SIG-M5 treated with dmso at 0.1 percent for 504 hours (cell line): ENCODE data around the gene ARHGEF6.

ENCODE experiments used
- DNase-seq: peaks from one replicate; lab custom pipeline; 2025; ENCODE audit not compliant: unreplicated experiment; lab: John Stamatoyannopoulos, UW

The ARHGEF6 gene

DNA sequence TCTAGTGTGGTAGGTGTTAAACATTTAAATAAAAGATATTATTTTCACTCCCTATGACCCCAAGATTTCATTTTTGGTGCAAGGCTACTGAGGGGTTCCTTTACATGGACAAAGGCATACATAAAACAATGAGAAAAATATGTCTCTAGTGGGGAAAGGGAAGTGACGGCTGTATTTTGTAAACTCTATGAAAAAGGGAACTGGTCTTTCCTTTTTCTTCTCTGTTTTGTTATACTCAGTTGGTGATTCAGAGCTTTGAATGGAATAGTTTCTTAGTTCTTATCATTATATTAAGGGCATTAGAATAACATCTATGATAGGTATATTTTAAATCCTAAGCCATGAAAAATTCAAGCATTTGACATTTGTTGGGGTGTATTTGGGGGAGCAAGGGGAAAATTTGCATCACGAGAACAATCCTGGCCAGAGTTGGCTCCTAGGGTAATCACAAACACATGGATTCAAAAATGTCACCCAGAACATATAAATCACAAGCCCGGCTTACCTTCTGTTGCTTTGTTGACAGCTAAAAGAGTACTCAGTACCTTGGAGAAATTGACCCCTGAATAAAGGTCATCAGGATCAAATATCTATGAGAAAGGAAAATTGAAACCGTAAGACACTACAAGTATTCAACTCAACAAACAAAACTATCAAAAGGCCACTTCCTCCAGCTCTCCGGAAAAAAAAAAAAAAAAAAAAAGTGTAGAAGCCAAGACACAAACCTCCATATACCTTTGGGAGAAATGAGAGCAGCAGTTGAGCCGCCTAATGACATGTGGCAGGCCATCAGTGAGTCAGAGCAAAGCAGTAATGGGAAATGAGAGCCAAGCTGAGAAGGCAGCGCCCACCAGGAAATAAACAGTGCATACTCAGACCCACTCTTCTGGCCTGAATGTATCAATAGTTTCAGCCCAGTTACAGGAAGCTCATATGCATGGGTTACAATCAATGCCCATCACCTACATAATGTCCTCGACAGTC lies 33.4 kb downstream of the ARHGEF6 start:
- peak; percentile 67 for DNase-seq

DNA sequence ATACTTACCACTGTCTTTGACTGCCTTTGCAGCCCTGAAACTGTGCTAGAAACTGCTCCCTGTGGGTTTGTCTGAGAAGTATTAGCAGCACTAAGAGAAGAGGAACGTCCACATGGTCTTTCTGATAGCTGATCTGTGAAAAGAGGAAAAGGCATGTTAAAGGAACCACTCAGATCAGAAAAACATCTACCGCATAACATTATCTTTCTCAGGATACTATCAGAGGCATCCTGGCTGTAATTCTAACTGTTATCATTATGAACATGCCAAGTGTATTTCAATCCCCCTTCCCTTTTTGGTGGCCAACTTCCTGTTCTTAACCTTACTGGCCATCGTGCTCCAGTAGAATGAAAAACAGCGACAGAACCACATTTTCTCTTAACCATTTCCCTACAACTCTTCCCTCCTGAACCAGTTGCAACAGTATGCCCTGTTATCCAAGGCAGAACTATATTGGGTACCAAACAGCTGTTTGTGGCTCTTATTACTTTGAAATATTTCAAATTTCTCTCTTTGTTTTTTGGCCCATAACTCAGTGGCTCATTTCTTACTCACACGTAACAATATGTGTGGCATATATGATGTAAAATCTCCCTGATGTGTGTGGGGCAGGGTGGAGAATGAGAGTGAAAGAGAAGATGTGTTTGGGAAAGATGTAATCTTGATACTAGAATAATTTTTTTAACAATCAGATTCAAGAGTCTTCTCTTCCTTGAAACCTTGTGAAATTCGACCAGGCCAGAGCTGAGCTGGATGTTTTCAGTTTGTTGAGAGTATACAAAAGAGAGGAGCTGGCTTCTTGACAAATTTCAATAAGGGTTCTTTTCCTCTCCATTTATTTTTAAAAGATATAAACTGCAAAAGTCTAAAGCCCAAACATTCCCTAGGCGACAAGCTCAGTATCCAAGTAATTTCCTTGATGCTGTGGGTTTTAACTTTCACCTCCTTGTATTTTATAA lies 35.2 kb downstream of the ARHGEF6 start:
- no peak for DNase-seq

DNA sequence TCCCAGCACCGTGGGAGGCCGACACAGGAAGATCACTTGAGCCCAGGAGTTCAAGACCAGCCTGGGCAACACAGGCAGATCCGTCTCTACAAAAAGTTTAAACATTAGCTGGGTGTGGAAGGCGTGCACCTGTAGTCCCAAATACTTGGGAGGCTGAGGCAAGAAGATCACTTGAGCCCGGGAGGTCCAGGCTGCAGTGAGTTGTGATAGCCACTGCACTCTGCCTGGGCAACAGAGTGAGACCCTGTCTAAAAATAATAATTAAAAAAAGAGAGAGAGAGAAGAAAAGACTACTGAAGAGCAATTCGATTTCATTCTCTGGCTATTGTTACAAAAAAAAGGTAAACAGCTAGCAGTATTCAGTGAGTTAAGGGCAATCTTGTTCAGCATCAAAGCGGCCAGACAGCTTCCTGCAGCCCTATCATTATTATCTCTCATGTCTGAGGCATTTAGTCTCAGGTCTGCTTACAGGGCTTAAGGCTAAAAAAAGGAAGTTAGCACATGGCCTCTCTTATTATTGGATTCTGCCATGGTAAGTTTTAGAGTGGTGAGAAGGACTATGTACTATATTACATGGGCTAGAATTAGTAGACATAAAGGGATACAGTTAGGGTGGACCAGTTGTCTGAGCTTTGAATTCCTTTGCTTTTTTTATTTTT lies 37.9 kb downstream of the ARHGEF6 start:
- DNase-seq: peak; percentile 7

DNA sequence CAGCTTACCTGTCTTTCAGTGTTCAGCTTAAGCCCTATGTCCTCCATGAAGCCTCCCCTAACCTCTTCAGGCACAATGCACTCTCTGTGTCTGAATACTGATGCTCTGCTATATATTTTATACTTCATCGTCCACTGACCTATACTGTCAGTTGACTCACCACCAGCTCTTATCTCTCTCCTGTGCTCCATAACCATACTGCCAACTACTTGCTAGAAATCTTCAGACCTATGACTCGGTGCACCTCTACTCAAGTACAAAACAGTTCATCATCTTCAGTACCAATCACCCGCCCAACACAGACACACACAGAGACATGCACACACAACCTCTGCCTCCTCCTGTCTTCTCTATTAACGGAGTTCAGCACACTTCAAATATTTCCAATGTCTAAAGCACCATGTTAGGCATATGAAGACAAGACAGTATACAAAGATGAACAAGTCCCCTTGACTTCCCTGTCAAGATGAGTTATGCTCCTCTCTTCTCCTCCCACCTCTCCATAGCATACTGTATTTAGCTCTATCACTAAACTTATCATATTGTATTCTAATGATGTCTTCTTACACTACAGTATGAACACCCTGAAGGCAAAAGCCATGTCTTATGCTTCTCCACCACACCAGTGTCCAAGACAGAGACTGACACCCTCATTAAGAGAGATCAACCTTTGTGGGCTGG lies 42.5 kb downstream of the ARHGEF6 start:
- no peak for DNase-seq

DNA sequence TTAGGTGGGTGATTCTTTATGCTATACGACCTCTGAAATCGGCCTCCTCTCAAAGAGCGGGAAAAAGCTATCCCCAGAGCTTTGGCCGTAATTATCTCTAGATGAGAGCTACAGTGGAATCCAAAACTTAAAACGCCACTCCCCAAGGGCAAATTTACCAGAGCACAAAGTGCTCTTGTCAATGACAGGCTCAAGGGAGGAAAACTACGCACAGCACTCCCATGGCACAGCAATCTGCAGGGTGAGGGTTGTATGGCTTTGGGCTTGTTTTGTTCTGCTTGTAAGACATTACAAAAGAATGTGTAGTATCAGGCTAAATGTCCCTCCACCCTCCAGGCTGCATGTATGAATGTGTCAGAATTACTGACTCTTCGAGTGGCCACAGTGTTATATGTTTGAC lies 44.0 kb downstream of the ARHGEF6 start:
- DNase-seq: no peak

DNA sequence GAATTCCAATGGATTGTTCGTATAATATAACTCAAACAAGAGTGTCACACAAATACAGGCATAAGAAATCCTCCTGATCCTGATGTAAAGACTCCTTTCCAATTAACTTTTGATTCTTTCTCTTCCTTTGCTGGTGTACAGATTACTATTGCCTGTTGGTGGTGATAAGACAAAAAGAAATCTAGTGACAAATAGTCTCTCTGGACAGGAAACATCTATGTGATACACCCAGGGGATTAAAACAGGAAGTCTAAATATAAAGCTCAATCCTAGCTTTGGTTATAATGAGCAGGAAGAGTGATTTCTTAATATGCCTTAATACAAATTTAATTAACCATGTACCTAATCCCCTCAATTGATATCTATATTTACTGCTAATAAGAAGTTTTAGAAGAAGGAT lies 45.1 kb downstream of the ARHGEF6 start:
- DNase-seq: no peak

DNA sequence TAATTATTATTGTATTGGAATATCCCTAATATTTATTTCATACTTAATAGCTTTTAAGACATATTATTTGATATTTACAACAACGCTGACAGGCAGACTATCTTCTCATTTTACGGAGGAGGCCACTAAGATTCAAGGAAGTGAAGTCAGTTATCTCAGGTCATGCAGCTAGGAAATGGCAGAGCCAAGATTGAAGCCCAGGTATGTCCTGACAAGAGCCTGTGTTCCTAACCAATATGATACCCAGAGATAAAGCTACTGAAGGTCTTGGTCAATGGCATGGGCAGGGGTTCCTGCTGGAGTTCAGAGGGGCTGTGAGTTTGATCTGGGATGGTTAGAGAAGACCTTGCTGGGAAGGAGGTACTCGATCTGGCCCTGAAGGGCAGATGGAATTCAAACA lies 47.1 kb downstream of the ARHGEF6 start:
- no peak for DNase-seq

DNA sequence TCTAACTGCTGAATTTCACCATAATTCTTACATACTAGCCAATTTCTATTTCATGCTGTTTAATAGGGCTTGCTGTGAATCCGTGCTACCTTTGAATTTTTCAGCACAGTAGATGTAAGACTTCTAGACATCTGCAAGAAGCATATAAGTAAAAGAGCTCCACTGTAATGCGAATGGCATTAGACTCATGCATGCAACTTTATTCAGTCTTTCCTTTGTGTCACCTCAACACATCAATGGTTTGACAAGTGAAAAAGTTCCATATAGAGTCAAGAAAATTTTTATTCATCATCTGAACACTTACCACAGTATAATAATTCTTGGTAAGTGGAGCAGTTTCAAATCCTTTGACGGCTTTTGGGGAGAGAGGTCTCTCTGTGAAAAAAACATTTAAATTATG lies 48.9 kb downstream of the ARHGEF6 start:
- no peak for DNase-seq

DNA sequence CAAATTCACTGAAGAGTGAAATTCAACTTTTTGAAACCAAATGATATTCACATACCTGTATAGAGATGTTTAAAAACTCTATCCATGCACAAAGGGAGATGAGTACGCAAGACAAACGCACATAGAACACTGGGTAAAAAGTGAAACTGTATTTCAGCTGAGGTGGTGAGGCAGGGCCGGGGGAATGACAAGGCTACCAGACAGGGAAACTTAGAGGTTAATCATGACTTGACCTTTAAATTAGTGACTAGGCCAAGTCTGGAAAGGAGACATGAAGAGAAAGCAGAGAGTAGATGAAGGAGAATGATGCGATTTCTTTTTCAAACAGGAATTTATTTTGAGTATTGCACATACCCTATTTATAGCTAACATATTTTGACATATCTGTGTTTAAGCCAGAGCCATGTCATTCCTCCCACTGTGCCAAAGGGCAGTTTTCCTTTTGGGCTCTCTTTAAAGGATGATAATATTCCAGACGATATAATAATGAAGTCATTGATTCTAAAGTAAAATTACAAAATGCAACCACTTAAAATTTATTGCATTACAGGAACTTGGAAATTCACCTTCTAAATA lies 49.4 kb downstream of the ARHGEF6 start:
- DNase-seq: no peak

DNA sequence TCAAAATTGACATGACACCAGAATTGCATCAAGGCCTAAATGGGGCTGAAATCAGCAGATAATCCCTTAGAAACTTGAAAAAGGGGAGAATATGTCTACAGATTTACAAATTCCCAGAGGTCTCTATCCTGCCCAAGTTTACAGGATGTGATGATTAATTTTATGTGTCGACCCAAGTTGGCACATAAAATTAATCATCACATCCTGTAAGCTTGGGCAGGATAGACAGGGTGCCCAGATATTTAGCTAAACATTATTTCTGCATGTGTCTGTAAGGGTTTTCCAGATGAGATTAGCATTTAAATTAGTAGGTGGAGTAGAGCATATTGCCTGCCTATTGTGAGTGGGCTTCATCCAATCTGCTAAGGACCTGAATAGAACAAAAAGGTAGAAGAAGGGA lies 52.3 kb downstream of the ARHGEF6 start:
- DNase-seq: no peak

DNA sequence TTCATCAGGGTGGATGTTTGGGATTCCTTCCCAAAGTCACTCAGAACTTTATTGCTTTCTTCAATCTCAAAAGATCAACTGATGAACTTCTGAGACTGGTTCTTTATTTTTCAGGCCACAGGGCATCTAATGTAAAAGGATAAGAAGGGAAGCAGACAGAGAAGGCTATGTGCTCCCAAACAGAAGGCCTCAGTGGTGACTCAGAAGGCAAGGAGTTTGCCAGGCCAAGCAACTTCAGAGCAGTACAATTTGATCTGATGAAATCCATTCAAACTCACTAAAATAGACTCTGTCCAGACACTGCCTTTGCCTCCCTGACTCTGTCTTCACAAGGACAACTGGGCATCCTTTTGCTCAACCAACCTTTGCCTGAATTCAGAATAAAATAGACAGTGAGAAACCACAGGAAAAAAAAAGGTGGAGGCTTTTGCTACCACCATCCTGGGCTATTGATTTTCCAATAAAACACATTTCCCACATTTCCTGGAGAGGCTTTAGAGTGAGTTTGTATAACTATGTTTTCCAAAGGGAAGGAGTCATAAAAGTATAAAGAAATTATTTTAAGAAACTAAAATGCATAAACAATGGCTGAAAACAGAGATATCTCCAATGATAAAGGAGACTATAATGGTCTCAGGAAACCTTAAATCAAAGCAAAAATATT lies 55.2 kb downstream of the ARHGEF6 start:
- DNase-seq: no peak

DNA sequence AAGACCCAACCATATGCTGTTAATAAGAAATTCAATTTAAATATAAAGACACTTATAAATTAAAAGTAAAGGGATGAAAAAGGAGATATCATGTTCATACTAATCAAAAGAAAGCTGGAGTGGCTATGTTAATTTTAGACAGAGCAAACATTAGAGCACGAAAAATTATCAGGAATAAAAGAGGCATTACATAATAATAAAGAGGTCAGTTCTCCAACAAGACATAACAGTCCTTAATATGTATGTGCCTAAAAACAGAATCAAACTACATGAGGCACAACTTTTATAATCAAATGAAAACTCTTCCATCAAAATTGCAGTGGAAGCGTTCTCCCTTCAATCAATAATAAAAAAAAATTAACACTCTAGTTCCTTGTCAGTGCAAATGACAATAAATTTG lies 62.6 kb downstream of the ARHGEF6 start:
- DNase-seq: no peak

DNA sequence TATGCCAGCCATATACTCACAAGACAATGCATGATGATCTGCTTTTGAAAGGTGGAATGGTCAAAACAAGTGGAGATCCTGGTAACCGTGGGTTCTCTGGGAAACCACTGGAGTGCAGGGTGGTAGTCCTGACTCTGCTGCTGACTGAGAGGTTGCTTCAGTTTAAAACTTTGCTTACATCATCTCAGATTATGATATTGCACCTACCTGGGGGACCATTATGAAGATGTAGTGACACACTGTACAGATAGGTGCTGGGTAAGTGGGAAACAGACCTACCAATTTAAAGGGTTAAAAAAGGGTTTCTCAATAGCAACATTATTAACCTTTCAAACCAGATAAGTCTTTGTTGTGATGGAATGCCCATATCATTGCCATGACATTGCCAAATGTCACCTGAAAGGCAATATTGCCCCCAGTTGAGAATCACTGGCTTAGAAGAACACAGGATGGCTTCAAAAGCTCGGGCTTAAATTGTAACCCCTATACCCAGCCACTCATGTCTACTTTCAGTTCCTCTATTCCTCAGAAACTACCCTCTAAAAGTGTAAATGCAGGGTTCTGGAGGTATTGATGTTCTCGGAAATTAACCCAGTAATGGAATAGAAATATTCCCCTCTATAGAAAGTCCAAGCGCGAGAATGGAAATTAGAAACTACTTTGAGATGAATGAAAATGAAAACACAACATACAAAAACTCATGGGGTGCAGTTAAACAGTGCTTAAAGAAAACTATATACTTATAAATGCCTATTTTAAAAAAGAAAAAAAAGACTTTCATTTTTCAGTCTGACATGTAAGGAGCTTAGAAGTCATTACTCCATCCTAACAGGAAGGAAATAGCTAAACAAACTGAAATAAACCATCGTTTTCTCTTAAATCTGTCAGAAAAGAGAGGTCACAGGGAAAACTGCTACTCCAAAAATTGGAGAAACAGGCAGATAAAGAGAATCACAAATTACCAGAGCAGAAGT lies 65.8 kb downstream of the ARHGEF6 start:
- DNase-seq: peak; percentile 43

DNA sequence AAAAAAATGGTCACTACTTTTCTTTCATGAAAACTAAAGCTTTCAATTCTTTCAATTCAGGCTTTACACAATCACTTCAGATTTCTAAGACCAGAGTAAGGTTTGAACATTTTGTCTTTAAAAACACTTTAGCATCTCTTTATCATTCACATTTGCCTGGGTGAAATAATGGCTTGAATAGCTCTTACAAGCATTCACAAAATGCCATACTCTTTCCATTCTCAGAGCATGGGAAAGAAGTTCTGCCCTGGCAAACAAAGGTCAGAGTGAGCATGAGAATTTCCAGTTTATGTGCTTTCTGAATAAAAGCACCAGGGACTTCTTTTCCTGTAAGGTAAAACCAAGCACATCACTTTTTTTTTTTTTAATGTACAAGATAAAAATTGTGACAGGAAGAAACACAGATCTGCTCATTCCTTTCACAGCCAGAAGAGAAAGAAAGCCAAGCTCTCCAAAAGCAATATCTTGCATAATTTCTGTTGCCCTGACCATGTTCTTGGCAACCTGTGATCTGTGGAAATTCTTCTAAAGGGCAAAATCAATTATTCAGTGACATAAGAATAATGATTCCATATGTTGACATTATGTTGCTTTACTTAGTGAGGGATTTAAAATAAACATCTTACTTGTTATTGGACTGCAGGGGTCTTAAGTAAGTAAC lies 68.0 kb downstream of the ARHGEF6 start:
- no peak for DNase-seq

DNA sequence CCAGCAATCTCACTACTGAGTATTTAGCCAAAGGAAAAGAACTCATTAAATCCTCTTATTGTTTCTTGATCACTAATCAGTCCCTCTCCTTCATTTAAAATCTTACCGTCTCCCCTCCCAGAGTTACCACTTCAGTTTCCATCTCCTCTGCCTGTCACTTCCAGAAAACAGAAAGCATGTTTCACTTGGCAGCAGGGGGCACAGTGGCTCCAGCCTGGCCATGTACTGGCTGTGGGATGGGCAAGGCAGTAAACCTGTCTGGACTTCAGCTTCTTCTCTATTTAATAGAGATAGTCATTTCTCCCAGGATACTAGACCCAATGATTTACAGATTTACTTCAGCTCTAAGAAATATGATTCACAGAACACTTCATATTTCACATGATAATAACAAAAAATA lies 69.6 kb downstream of the ARHGEF6 start:
- DNase-seq: peak; percentile 14

DNA sequence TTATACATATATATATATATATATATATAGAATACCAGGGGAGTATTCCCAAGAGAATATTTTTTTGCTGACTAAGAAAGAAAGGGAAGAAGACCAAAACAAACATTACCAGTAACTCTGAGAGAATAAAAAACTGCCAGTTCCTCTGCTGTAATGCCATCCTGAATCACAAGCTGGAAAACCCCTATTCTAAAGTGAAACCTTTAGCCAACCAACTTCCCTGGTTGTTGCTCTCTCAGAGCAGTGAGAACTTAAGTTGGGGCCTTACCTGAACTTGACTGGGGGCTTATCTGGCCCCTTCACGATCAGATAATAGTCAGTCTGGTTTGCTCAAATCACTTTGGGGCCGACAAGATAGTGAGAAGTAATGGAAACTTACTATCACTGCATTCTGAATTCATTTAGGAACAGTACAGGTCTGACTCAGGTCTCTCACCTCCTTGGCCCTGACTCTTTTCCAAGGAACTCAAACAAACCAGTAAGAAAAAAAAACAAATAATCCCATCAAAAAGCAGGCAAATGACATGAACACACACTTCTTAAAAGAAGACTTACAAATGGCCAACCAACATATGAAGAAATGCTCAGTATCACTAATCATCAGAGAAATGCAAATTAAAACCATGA lies 70.3 kb downstream of the ARHGEF6 start:
- no peak for DNase-seq

DNA sequence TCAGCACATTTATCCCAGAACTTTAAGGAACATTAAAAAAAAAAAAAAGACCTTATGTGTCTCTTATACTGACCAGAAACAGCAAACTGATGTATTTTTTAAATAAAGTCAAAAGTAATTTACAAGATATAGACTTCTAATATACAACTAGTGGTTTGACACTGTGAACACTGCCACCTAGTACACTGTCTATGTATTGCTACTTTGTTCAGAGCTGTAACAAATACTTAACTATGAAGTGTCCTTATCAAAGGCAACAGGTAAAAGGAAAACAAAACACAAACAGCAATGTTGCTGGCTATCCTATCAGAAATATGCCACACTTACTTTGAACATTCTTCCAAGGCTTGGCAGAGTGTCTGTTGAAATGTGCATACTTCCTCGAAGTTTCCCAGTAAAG lies 72.4 kb downstream of the ARHGEF6 start:
- DNase-seq: no peak

DNA sequence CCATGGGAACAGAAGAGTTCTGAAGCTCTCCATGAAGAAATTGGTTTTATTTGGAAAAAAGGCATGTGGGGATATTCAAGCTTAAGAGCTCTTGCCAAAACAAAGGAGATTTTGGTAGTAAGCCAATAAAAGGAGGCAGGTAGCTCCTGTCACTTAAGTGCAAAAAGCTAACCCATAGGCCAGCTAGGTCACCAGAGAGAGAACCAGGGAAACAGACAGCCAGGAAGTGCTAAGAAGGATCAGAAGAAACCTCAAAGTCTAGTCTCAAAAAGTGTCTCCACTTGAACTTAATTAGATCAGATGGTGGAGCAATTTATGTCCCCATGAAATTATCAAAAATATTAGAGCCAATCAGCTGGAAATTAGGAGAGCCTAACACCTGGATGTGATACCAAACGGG lies 83.6 kb downstream of the ARHGEF6 start:
- DNase-seq: no peak
